GM19238 (cell line): Measurements from ENCODE around the gene NAA16.
"Not testable (repeated sequence)": the region's sequence is repeated elsewhere in the genome, so short reads cannot be mapped to it uniquely, and the experiment has no call there.

Source experiments
- DNase-seq: peaks from one replicate; pipeline ENCODE4 v3.0.0; 2011; ENCODE audit warnings: low spot score; ENCODE audit not compliant: insufficient read length

NAA16 gene

DNA sequence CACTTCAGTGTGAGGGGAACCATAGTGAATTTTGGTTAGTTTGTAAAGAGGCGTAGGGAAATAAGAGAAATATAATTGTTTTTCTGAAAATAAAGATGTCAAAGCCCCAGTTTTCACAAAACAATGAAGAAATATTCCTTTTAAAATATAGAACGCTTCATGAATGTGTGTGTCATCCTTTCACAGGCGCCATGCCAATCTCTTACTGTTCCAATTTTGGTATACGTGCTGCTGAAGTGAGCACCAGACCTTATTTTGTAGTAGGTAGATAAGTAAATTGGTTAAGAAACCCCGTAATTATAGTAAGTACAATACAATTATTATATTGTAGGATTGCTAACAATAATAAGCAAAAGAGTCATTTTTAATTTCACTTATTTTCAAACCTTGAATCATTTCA lies 43.3 kb downstream of the NAA16 start:
- no peak for DNase-seq

DNA sequence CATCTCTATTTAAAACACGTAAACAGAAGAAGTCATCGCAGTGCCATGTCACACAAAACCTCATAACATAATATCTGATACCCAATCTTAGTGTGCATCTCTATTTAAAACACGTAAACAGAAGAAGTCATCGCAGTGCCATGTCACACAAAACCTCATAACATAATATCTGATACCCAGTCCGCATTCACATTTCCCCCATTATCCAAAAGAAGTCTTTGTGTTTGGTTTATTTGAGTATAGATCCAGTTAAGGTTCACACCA lies 45.2 kb downstream of the NAA16 start:
- not testable (repeated sequence) for DNase-seq

DNA sequence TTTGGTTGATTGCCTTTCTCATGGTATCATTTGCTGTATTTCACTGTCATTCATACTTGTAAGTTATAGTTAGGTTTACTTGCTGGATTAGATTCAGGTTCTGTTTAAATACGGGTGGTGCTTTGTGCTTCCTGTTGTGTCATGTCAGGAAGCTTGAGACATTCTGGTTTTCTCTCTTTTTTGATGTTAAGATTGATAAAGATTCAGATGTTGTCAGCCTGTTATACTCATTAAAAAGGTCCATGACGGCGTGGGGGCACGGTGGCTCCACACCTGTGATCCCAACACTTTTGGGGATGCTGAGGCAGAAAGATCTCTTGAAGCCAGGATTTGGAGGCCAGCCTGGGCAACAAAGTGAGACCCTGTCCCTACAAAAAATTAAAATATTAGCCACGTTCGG lies 45.7 kb downstream of the NAA16 start:
- DNase-seq: no peak

GRCh38 chr13:41361491-41361890 lies 50.4 kb downstream of the NAA16 start:
- DNase-seq: no peak

- no peak for DNase-seq
Measured at GRCh38 chr13:41364043-41364442, 53.0 kb downstream of the NAA16 start.

DNA sequence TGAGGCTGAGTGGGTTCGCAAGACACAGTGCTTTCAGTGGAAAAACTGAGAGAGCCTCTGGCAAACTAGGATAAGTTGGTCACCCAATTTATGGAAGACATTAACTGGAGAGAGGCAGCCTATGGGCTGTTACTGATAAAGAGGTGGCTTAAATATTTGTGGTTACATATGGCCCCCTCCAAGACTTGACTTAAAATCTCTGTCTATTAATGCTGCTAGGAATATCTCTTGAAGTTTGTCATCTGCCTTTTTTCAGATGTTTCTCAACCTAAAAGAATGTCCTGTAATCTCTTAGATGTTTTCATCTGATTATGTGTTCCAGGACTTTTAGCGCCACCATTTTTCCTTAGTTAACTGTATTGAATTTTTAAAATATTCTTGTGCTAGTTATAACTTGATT lies 54.6 kb downstream of the NAA16 start:
- no peak for DNase-seq

GRCh38 chr13:41370736-41371135 lies 59.7 kb downstream of the NAA16 start:
- DNase-seq: no peak

DNA sequence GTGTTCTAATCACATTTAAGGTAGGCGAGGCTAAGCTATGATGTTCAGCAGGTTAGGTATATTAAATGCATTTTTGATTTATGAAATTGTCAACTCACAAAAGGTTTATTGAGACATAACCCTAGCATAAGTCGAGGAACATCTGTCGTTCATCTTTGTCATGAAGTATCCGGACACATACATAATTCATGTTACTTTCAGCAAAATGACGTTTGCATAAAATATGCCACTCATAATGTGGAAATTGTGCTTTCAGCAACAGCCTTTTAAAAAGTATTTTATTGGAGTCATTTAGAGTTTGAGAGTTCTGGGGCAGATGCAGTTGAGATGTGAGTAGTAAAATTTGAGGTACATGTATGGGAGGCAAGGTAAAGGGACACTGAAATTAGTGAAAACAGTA lies 66.4 kb downstream of the NAA16 start:
- DNase-seq: no peak

DNA sequence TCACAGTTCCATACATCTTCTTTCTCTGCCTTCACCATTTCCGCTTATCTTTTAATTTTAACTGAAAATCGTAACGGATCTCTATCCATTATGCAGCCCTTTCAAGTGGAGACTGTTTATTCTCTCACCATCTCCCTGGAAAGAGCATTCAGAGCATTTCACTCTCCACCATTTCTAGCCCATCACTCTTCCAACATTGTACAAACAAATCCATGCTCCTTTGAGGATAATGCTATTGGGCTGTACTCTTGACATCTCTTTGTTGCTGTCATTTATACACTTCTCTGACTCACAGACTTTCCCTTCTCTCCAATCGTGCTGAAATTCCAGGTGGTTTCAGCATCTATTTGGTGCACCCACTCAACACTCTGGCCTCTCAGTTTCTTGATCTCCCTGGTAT lies 71.4 kb downstream of the NAA16 start:
- no peak for DNase-seq

- DNase-seq: no peak
Measured at GRCh38 chr13:41383386-41383785, 72.3 kb downstream of the NAA16 start.

DNA sequence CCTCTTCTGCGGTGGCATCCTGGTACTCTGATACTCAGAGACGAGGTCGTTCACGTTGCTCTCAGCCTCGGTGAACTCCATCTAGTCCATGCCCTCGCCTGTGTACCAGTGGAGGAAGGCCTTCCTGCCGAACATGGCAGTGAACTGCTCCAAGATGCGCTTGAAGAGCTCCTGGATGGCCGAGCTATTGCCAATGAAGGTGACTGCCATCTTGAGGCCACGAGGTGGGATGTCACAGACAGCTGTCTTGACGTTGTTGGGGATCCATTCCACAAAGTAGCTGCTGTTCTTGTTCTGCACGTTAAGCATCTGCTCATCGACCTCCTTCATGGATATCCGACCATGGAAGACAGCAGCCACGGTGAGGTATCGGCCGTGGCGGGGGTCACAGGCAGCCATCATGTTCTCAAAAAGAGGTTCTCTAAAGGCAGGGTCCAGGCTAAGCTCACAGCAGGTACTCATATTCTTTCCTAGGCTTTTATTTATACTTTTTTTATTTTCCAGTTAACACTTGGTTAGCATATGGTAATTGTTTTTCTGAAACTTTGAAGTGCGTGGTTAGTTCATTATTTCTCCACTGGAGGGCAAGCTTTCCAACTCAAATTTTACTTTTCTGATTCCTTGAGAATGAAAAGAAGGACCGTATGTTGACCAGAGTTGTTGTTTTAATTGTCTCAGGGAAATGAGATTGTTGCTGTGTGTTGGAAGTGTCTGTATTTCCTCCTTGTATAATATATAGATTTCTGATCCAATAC lies 73.9 kb downstream of the NAA16 start:
- DNase-seq: no peak

DNA sequence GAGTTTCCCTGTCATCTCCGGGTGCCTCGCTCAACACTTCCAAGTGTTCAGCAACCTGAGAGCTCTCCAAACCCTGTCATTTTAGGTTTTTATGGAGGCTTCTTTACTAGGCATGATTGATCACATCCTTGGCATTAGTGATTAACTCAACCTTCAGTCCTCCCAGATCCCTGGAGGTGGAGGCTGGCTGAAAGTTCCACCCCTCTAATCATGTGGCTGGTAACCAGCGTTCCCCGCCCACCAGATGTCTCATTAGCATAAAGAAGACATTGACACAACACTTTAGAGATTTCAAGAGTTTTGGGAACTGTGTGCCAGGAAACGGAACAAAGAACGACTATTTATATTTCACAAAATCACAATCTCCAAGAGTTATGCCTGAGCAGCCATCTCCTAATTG lies 75.1 kb downstream of the NAA16 start:
- no peak for DNase-seq

- no peak for DNase-seq
Measured at GRCh38 chr13:41387576-41387975, 76.5 kb downstream of the NAA16 start.

DNA sequence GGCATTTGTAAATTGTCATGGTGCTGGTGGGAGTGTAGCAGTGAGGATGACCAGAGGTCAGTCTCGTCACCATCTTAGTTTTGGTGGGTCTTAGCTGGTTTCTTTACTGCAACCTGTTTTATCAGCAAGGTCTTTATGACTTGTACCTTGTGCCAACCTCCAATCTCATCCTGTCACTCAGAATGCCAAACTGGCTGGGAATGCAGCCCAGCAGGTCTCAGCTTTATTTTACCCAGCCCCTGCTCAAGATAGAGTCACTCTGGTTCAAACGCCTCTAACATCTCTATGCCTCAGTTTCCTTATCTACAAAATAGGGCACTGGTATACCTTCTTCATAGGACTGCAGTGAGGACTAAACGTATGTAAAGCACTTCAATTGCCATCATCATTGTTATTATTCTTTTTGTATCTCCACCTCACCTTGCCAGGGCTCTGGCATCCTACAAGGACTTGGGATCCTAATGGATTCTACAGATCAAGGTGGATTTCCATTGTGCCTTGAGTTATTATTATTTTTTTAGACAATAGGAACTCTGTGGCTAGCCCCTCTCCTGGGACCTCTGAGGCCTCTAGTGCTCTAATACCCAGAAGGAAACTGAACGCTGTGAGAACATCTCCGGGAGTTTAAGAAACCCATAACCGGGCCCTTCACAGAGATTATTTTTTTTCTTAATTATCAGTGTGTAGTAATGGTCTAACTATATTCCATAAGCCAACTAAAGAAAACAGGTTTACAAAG lies 77.2 kb downstream of the NAA16 start:
- DNase-seq: no peak

- DNase-seq: no peak
Measured at GRCh38 chr13:41389580-41389979, 78.5 kb downstream of the NAA16 start.

- DNase-seq: no peak
Measured at GRCh38 chr13:41394166-41394565, 83.1 kb downstream of the NAA16 start.

- no peak for DNase-seq
Measured at GRCh38 chr13:41398494-41399170, 87.6 kb downstream of the NAA16 start.

DNA sequence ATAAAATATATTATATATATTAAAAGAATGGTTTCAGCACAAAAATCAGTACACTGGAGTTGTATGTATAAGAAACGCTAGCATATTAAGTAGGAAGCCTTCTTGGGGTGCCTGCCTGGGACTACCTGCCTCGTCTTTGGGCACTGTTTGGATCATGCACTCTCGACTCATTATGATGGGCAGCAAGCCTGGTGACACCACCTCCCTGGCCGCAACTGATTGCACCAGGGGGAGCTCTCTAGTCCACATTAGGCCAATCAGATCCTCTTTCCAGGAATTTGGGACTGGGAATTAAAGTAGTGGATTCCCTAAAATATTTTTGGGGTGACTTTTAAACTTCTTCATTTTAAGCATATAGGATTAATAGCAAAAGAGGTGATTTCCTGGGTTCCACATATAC lies 90.3 kb downstream of the NAA16 start:
- no peak for DNase-seq

DNA sequence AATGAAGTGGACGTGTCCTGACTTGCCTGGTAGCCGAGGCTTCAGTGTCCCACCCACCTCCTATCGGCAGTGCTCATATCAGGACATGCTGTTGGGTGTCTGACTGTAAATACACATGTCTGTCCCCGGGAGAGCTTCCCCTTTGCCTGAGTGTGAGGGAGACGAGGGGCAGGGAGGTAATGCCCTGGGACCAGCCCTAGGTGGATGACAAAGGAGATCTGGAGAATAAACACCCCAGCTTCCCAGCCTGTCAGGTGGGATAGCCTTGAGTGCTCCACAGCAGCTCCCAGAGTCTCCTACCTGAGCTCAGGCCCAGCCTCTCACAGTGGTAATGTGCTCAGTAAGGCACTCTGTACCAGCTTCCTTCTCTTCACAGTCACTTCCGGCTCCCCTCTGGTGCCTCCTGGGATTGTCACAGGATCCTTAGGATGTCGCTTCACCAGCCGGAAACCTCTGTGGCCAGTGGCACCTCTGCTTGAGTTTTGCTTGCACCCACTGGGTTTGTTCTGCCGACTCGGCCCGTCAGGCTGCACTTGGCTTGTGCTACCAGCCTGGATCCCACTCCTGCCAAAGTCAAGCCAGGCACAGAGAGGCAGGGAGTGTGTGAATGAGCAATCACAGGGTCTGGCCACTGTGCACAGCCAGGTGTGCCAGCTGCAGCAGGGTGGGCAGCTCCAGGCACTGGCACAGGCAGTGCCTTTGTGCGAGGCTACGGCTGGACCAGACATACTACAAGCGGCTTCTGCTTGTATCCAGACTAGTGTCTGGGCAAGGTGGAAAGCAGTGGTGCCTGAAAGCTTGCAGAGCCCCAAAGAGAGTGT lies 91.8 kb downstream of the NAA16 start:
- no peak for DNase-seq

DNA sequence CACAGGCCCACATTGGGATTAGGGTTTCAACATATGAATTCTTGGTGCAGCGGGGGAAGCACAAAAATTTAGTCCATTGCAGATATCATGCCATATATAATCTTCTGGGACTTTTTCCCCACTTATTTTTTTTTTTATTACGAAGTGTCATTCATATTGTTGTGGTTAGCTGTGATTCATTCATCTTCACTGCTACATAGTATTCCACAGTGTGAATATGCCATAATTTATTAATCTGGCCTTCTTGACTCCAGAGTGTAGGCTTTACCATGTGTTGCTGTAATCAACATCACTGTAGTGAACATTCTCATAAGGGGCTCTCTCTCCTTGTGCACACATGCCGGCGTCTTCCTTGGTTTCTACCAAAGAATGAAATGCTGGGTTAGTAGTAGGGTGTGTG lies 92.9 kb downstream of the NAA16 start:
- DNase-seq: no peak

DNA sequence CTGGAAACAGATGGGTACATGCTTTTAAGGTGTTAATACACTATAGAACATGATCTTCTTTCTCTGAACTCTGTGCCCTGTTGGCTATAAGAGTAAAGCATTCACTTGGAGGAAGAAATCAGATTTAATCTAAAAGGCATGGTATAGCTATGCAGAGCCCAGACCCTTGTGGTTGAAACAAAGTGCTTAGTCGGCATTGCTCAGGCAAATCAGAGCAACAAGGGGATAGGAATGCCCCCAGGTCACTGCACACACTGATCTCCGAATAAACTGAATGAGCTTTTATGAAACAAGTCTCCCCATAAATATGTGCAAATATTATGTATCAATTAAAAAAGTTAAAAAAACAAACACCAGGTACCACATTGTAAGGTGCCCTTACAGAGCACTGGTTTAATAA lies 94.3 kb downstream of the NAA16 start:
- DNase-seq: no peak

GRCh38 chr13:41407380-41407779 lies 96.3 kb downstream of the NAA16 start:
- no peak for DNase-seq
